HEK293T (cell line): Measurements from ENCODE around the gene ZFAND2B.

Experiments
- ARNT ChIP-seq: fragments of 450-650 bp; IDR thresholded peaks from 2 replicates; pipeline ENCODE4 v1.6.1; 2017; ENCODE audit warnings: mild to moderate bottlenecking
- BHLHE40 ChIP-seq: fragments of 450-650 bp; IDR thresholded peaks from 2 replicates; pipeline ENCODE4 v1.6.1; 2016; ENCODE audit warnings: mild to moderate bottlenecking, moderate library complexity, borderline replicate concordance
- ELF4 ChIP-seq: fragments of 450-650 bp; IDR thresholded peaks from 2 replicates; pipeline ENCODE4 v1.6.1; 2017; ENCODE audit warnings: antibody characterized with exemption
- FOXA1 ChIP-seq: fragments of 450-650 bp; IDR thresholded peaks from 2 replicates; pipeline ENCODE4 v1.6.1; 2016; ENCODE audit warnings: mild to moderate bottlenecking
- FOXK2 ChIP-seq: fragments of 450-650 bp; IDR thresholded peaks from 2 replicates; pipeline ENCODE4 v1.6.1; 2016; ENCODE audit warnings: mild to moderate bottlenecking
- FOXM1 ChIP-seq: fragments of 450-650 bp; IDR thresholded peaks from 2 replicates; pipeline ENCODE4 v1.6.1; 2017; ENCODE audit warnings: mild to moderate bottlenecking, borderline replicate concordance
- L3MBTL2 ChIP-seq: fragments of 450-650 bp; conservative IDR thresholded peaks from 2 replicates; pipeline ENCODE4 v1.6.1; 2016; ENCODE audit warnings: mild to moderate bottlenecking
- LEF1 ChIP-seq: fragments of 450-650 bp; IDR thresholded peaks from 2 replicates; pipeline ENCODE4 v1.6.1; 2017; ENCODE audit warnings: mild to moderate bottlenecking, borderline replicate concordance
- NFRKB ChIP-seq: fragments of 450-650 bp; IDR thresholded peaks from 2 replicates; pipeline ENCODE4 v1.6.1; 2016; ENCODE audit warnings: mild to moderate bottlenecking, moderate library complexity
- PKNOX1 ChIP-seq: fragments of 450-650 bp; IDR thresholded peaks from 2 replicates; pipeline ENCODE4 v1.6.1; 2016
- SUZ12 ChIP-seq: fragments of 450-650 bp; IDR thresholded peaks from 2 replicates; pipeline ENCODE4 v1.6.1; 2016; ENCODE audit warnings: mild to moderate bottlenecking
- ZNF384 ChIP-seq: fragments of 450-650 bp; IDR thresholded peaks from 2 replicates; pipeline ENCODE4 v1.6.1; 2016

DNA sequence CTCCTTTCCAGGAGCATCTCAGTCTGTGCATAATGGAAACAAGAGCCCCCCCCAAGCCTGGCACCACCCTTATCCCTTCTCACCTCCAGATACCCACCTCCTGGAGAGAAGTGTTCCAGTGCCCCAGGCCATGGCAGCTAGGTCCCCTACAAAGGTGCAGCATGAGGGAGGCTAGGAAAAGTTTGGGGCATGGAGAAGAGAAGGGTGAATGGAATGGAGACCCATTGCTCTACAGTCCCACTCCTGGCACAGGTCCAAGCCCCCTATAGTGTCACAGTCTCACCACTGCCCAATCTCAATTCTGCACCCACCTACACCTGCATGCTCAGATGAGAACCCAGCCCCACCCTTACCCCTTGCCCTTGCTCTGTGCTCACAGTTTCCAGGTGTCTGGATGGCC is 37.6 kb upstream of the ZFAND2B start:
- TF ChIP-seq ELF4 (no peak), FOXM1 (no peak), LEF1 (no peak), SUZ12 (no peak), ZNF384 (no peak), NFRKB (no peak), L3MBTL2 (no peak), FOXK2 (no peak), BHLHE40 (no peak), ARNT (no peak), FOXA1 (no peak), PKNOX1 (no peak)
